ENCODE results near the gene TMEM9.
A peak's percentile ranks its signal among the peaks of the same experiment; 100 is the strongest.

- no peak for TF ChIP-seq POLR2A (IDR thresholded peaks at IDR 0.05)
- peak in 8 of 11 experiments; percentile 21 to 64 (median 51) for TF ChIP-seq CTCF (IDR thresholded peaks at IDR 0.05 in 8 of 11, conservative IDR thresholded peaks at IDR 0.05 in 3 of 11)
- no peak for TF ChIP-seq POLR2AphosphoS5 (IDR thresholded peaks at IDR 0.05)
Observed at GRCh38 chr1:201085902-201086735, 68.2 kb downstream of the TMEM9 start.
